ENCODE measurements around the gene ZNF385A.

- TF ChIP-seq, protein P1, sequence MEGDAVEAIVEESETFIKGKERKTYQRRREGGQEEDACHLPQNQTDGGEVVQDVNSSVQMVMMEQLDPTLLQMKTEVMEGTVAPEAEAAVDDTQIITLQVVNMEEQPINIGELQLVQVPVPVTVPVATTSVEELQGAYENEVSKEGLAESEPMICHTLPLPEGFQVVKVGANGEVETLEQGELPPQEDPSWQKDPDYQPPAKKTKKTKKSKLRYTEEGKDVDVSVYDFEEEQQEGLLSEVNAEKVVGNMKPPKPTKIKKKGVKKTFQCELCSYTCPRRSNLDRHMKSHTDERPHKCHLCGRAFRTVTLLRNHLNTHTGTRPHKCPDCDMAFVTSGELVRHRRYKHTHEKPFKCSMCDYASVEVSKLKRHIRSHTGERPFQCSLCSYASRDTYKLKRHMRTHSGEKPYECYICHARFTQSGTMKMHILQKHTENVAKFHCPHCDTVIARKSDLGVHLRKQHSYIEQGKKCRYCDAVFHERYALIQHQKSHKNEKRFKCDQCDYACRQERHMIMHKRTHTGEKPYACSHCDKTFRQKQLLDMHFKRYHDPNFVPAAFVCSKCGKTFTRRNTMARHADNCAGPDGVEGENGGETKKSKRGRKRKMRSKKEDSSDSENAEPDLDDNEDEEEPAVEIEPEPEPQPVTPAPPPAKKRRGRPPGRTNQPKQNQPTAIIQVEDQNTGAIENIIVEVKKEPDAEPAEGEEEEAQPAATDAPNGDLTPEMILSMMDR (conservative IDR thresholded peaks at IDR 0.05; ENCODE audit: low read length), result peak; percentile 94
- TF ChIP-seq EZH2phosphoT487 (IDR thresholded peaks at IDR 0.05; ENCODE audit: borderline replicate concordance, low read depth, low read length), result no peak
Observed at GRCh38 chr12:54324617-54325441, 59.7 kb downstream of the ZNF385A start, which contains the start of gene COPZ1.

Data from OCI-LY7 (cell line).